Esophagus muscularis mucosa (tissue), 4 donors: ENCODE data around the gene RPL22. TPM values are rescaled to one million over a fixed set of nuclear protein-coding genes. Genes with fewer than 3 reads are reported as not detected.

Source experiments
- DNase-seq: peaks from one replicate; pipeline ENCODE4 v3.0.0-alpha.2; 2017; ENCODE audit errors: extremely low spot score
- H3K27ac ChIP-seq, 4 donors: fragments of 200-600 bp; sonication (generic); replicated peaks in 1 of 4; 1 replicate in 3 of 4; 2 replicates in 1 of 4; pipeline ENCODE4 v1.5.1; 2016 to 2019; ENCODE audit warnings: mild to moderate bottlenecking in 1 of 4
- H3K27me3 ChIP-seq, 4 donors: fragments of 200-600 bp; sonication (generic); one replicate each; pipeline versions ENCODE4 v1.5.1 to v1.6.0; 2016 to 2019
- H3K36me3 ChIP-seq, 4 donors: fragments of 200-600 bp; sonication (generic); one replicate each; pipeline ENCODE4 v1.5.1; 2016 to 2019
- H3K4me1 ChIP-seq, 4 donors: fragments of 200-600 bp; sonication (generic); one replicate each; pipeline ENCODE4 v1.5.1; 2016 to 2019
- H3K4me3 ChIP-seq, 4 donors: fragments of 200-600 bp; sonication (generic); 1 replicate in 2 of 4; 2 replicates in 2 of 4; pipeline ENCODE4 v1.5.1; 2016 to 2019; ENCODE audit warnings: mild to moderate bottlenecking in 4 of 4, moderate library complexity in 1 of 4
- H3K9me3 ChIP-seq, 4 donors: fragments of 200-600 bp; sonication (generic); 1 replicate in 3 of 4; 2 replicates in 1 of 4; pipeline ENCODE4 v1.5.1; 2016 to 2019
- CTCF ChIP-seq, 3 experiments: fragments of 200-600 bp in 2 of 3; fragments of 450-650 bp in 1 of 3; sonication (generic) in 2 of 3; IDR thresholded peaks; one replicate each; pipeline ENCODE4 v1.5.1; 2017 to 2019; ENCODE audit warnings: antibody characterized with exemption in 3 of 3, mild to moderate bottlenecking in 2 of 3, moderate library complexity in 1 of 3
- EP300 ChIP-seq: sonication (generic); formaldehyde crosslinking; IDR thresholded peaks from one replicate; pipeline ENCODE4 v1.6.1; 2017; ENCODE audit warnings: antibody characterized with exemption
- POLR2A ChIP-seq: fragments of 450-650 bp; IDR thresholded peaks from one replicate; pipeline ENCODE4 v1.6.1; 2017; ENCODE audit warnings: antibody characterized with exemption, moderate library complexity, mild to moderate bottlenecking, low read depth
- POLR2AphosphoS5 ChIP-seq, 2 donors: sonication (generic); formaldehyde crosslinking; IDR thresholded peaks; one replicate each; pipeline ENCODE4 v1.6.1; 2017; ENCODE audit warnings: antibody characterized with exemption in 2 of 2
- WGBS: methylation state at CpG from one replicate; pipeline ENCODE4 v1.1.5; 2018; 5-methylcytosine and 5-hydroxymethylcytosine counted together
- intact Hi-C: fragments of 100-400 bp; cut with DNase I; formaldehyde crosslinking; loops from one replicate; pipeline ENCODE4 v1.15.1; 2023
- total RNA-seq, 4 donors: library from RNA; depleted of rRNA; stranded (reverse); fragments of >200 nt; gene quantifications; one replicate each; pipeline versions ENCODE4 v1.1.0 to v1.2.1, GENCODE V29; 2016

RPL22 gene
- total RNA-seq, 4 donors from 2014 or later, result 150 to 225 (median 218) TPM

GRCh38 chr1:6200188-6200809 is 904 bp upstream of the RPL22 start:
- Histone ChIP-seq H3K4me1 (peaks cover 33 to 56% (median 44%) of the 10 kb centered on the region in 4 donors), H3K36me3 (peaks cover 6 to 23% (median 20%) of the 10 kb centered on the region in 4 donors), H3K27ac (peak overlapping the region; percentile 75 to 88 (median 84)), H3K27me3 (no peaks in the 10 kb centered on the region), H3K9me3 (no peaks in the 10 kb centered on the region), H3K4me3 (peak overlapping the region; percentile 81 to 99 (median 94))
- TF ChIP-seq CTCF (IDR thresholded peaks at IDR 0.05) (no peak), POLR2AphosphoS5 (IDR thresholded peaks at IDR 0.05) (no peak), EP300 (no peak), POLR2A (no peak)
- DNase-seq, result no peak
- intact Hi-C loops, result no loop called here
- 73% methylated on average over 9 of the region's 10 CpGs for WGBS

GRCh38 chr1:6198646-6199297 is 623 bp downstream of the RPL22 start:
- Histone ChIP-seq H3K4me3 (peak overlapping the region; percentile 81 to 99 (median 94)), H3K4me1 (peaks cover 25 to 47% (median 35%) of the 10 kb centered on the region in 4 donors), H3K36me3 (peaks cover 20 to 38% (median 36%) of the 10 kb centered on the region in 4 donors), H3K27me3 (no peaks in the 10 kb centered on the region), H3K27ac (peak overlapping the region; percentile 75 to 88 (median 82)), H3K9me3 (no peaks in the 10 kb centered on the region)
- no peak for TF ChIP-seq EP300
- TF ChIP-seq CTCF (IDR thresholded peaks at IDR 0.05), result no peak
- no peak for TF ChIP-seq POLR2A
- no peak for TF ChIP-seq POLR2AphosphoS5 (IDR thresholded peaks at IDR 0.05)
- no peak for DNase-seq
- intact Hi-C loops, result loop anchor here (10.0 kb wide), 1 partner anchor 204 kb away; the partner anchor contains the start of gene NPHP4
- under 1% methylated on average over 24 of the region's 31 CpGs for WGBS

- H3K4me1 ChIP-seq, result peaks cover 25 to 47% (median 35%) of the 10 kb centered on the region in 4 donors
- no peak overlapping the region for H3K27ac ChIP-seq
- intact Hi-C loops, result loop anchor here (10.0 kb wide), 1 partner anchor 203 kb away; the partner anchor contains the start of gene NPHP4
- no peaks in the 10 kb centered on the region for H3K27me3 ChIP-seq
- H3K9me3 ChIP-seq, result no peaks in the 10 kb centered on the region
- no peak for DNase-seq
- TF ChIP-seq CTCF (IDR thresholded peaks at IDR 0.05), result no peak
- 69% methylated on average over 6 of the region's 6 CpGs for WGBS
- H3K4me3 ChIP-seq, result peak overlapping the region; percentile 81 to 99 (median 94)
- peaks cover 29 to 47% (median 44%) of the 10 kb centered on the region in 4 donors for H3K36me3 ChIP-seq
Observed at GRCh38 chr1:6197746-6198427, 1.5 kb downstream of the RPL22 start.

GRCh38 chr1:6191968-6192367 is 7.4 kb downstream of the RPL22 start:
- Histone ChIP-seq H3K9me3 (no peaks in the 10 kb centered on the region), H3K27me3 (no peaks in the 10 kb centered on the region), H3K4me3 (no peak overlapping the region), H3K4me1 (peaks cover 0 to 19% (median 7%) of the 10 kb centered on the region in 4 donors), H3K36me3 (peaks cover 75 to 98% (median 94%) of the 10 kb centered on the region in 4 donors), H3K27ac (no peak overlapping the region)
- TF ChIP-seq EP300, result no peak
- no peak for TF ChIP-seq POLR2AphosphoS5 (IDR thresholded peaks at IDR 0.05)
- TF ChIP-seq CTCF (IDR thresholded peaks at IDR 0.05), result no peak
- no peak for TF ChIP-seq POLR2A
- 93% methylated on average over 1 of the region's 1 CpG for WGBS
- intact Hi-C loops, result loop anchor here (10.0 kb wide), 1 partner anchor 197 kb away; the partner anchor contains the start of gene NPHP4
- no peak for DNase-seq
